ENCODE measurements around the gene PCK1. TPM values are rescaled to one million over a fixed set of nuclear protein-coding genes. Genes with fewer than 3 reads are reported as not detected.

PCK1 gene
- total RNA-seq, 1 donor from 2014 or later = not detected

DNA sequence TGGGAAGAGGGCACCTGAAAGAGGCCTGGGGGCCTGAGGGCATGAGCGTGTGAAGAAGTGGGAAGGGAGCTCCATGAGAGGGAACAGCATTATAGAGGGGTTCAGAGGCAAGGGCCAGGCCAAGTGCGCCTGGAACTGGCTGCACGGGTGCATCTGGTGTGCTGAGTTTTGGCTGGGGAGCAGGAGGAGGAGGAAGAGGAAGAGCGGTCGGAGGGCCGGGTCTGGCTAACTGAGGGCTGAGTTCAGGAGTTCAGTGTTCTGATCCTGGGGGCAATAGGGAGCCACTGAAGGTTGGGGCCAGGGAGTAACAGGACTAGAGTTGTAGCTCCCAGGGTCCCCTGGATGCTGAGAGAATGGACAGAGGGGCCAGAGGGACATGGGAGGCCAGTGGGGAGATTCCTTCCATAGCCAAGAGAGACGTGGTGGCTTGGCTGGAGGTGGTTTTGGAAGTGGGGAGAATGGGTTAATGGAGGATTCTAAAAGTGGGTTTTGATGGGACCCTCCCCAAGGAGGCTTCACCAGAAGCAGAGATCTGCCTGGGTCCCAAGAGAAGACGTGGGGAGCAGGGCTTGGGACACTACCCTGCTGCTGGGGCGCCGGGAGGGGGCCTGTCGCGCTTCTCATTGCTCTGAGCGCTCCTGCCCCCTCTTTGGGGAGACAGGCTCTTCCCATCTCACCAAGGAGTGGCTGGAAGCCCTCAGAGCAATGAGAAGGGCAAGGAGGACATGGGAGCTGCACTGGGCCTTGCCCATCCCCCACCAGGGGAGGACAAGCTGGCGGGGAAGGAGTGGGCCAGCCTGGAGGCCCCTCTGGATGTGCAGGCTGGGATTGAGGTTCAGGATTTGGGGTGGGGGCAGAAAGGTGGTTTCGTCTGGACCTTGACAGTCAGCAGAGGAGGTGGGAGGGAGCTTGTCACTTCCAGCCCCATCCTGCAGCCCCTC, 30.6 kb downstream of the PCK1 start:
- POLR2A ChIA-PET = no interaction called here
- DNase-seq (no peak), ATAC-seq (ENCODE audit: low read depth) (no peak)
- Mint-ChIP-seq H3K4me1 (peaks cover 9% of the 10 kb centered on the region), H3K4me3 (no peak overlapping the region), H3K27ac (no peak overlapping the region), H3K36me3 (ENCODE audit: low read depth) (no peaks in the 10 kb centered on the region), H3K9me3 (peaks cover 3% of the 10 kb centered on the region), H3K27me3 (peaks cover 7% of the 10 kb centered on the region)
- intact Hi-C loops (cut with micrococcal nuclease) = no loop called here
- CTCF ChIA-PET = no interaction called here
- TF ChIP-seq, protein P1, sequence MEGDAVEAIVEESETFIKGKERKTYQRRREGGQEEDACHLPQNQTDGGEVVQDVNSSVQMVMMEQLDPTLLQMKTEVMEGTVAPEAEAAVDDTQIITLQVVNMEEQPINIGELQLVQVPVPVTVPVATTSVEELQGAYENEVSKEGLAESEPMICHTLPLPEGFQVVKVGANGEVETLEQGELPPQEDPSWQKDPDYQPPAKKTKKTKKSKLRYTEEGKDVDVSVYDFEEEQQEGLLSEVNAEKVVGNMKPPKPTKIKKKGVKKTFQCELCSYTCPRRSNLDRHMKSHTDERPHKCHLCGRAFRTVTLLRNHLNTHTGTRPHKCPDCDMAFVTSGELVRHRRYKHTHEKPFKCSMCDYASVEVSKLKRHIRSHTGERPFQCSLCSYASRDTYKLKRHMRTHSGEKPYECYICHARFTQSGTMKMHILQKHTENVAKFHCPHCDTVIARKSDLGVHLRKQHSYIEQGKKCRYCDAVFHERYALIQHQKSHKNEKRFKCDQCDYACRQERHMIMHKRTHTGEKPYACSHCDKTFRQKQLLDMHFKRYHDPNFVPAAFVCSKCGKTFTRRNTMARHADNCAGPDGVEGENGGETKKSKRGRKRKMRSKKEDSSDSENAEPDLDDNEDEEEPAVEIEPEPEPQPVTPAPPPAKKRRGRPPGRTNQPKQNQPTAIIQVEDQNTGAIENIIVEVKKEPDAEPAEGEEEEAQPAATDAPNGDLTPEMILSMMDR (IDR thresholded peaks at IDR 0.05) = no peak

- H3K27ac Mint-ChIP-seq = no peak overlapping the region
- TF ChIP-seq, protein P1 (IDR thresholded peaks at IDR 0.05) = no peak
- CTCF ChIA-PET = interaction anchor here (0.9 kb wide), 1 partner anchor 94 kb away, joined by 4 read pairs; no protein-coding TSS in a partner anchor
- peaks cover 13% of the 10 kb centered on the region for H3K4me1 Mint-ChIP-seq
- no peak for DNase-seq
- POLR2A ChIA-PET = no interaction called here
- no peak overlapping the region for H3K4me3 Mint-ChIP-seq
- H3K27me3 Mint-ChIP-seq = peaks cover 4% of the 10 kb centered on the region
- peaks cover 3% of the 10 kb centered on the region for H3K9me3 Mint-ChIP-seq
- intact Hi-C loops (cut with micrococcal nuclease) = no loop called here
- no peak for ATAC-seq (ENCODE audit: low read depth)
- H3K36me3 Mint-ChIP-seq (ENCODE audit: low read depth) = no peaks in the 10 kb centered on the region
These were observed 31.6 kb downstream of the PCK1 start for GRCh38 chr20:57592263-57593092.

- DNase-seq = no peak
- H3K36me3 Mint-ChIP-seq (ENCODE audit: low read depth) = no peaks in the 10 kb centered on the region
- TF ChIP-seq, protein P1 (IDR thresholded peaks at IDR 0.05) = no peak
- no peak overlapping the region for H3K27ac Mint-ChIP-seq
- H3K9me3 Mint-ChIP-seq = no peaks in the 10 kb centered on the region
- no peak overlapping the region for H3K4me3 Mint-ChIP-seq
- ChIA-PET POLR2A (no interaction called here), CTCF (interaction anchor here (0.9 kb wide), 1 partner anchor 94 kb away, joined by 4 read pairs; no protein-coding TSS in a partner anchor)
- peaks cover 17% of the 10 kb centered on the region for H3K4me1 Mint-ChIP-seq
- ATAC-seq (ENCODE audit: low read depth) = no peak
- intact Hi-C loops (cut with micrococcal nuclease) = no loop called here
- peaks cover 4% of the 10 kb centered on the region for H3K27me3 Mint-ChIP-seq
These were observed 32.4 kb downstream of the PCK1 start for GRCh38 chr20:57593134-57593886.

DNA sequence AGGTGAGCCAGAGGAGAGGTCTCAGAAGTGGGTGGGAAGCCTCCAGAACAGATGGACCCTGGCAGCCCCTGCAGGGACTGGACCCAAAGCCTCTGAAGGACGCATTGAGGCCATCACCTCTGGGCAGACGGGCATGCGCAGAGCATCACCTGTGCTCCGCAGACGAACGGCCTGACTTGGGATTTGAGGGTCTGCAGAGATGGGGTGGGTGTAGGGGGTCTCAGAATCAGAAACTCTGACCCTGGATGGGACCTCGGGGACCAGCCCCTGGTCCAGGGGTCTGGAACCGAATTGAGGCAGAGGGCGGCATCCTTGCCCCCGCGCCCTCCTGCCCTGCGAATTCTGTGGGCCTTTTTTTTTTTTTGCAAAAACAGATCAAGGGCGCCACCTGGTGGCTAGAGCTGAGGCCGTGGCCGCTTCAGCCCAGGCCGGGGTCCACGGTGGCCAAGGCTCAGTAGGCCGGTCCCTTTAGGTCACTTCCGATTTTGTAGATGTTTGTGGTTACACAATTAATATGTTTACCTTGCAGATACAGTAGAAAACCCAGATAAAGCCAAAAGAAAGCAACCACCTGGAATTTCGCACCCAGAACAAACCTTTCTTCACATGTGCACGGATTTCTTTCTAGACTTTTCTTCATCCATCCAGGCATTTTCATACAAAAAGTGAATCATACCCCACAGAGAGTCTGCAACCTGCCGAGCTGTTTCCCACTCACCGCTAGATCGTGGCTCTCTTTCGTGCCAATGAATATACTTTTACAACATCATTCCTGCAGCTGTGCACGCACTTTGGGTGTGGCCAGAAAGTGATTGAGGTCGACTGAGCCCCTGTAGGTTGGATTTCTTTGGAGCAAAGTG, 33.4 kb downstream of the PCK1 start:
- no peaks in the 10 kb centered on the region for H3K9me3 Mint-ChIP-seq
- H3K4me1 Mint-ChIP-seq = peaks cover 17% of the 10 kb centered on the region
- no peak overlapping the region for H3K27ac Mint-ChIP-seq
- POLR2A ChIA-PET = no interaction called here
- no peak overlapping the region for H3K4me3 Mint-ChIP-seq
- peaks cover 8% of the 10 kb centered on the region for H3K27me3 Mint-ChIP-seq
- intact Hi-C loops (cut with micrococcal nuclease) = loop anchor here (1.0 kb wide), 3 partner anchors 80 to 213 kb away; no protein-coding TSS in a partner anchor
- TF ChIP-seq, protein P1 (IDR thresholded peaks at IDR 0.05) = peak; percentile 55
- CTCF ChIA-PET = interaction anchor here (0.6 to 4.0 kb wide), 10 partner anchors 12 to 586 kb away, joined by 3 to 26 read pairs (median 3); no protein-coding TSS in a partner anchor
- DNase-seq (peak; percentile 61), ATAC-seq (ENCODE audit: low read depth) (peak; percentile 23)
- H3K36me3 Mint-ChIP-seq (ENCODE audit: low read depth) = no peaks in the 10 kb centered on the region

Data from activated B cell treated with CpG ODN at 0.5 μM for 24 hours (primary cell).